Stimulated activated CD8-positive, alpha-beta memory T cell treated with anti-CD3 and anti-CD28 coated beads, Interleukin-7, amount 100 ng/mL, for 48 hours (primary cell): ENCODE results near the gene PGAP3.
A peak's percentile ranks its signal among the peaks of the same experiment; 100 is the strongest.

Experiments
- DNase-seq, 2 donors: peaks; one replicate each; pipeline ENCODE4 v3.0.0-alpha.2; 2020; ENCODE audit warnings: low read depth in 1 of 2; ENCODE audit errors: extremely low read depth in 1 of 2

Gene PGAP3

GRCh38 chr17:39624313-39624712 lies 63.5 kb downstream of the PGAP3 start:
- DNase-seq = no peak

DNA sequence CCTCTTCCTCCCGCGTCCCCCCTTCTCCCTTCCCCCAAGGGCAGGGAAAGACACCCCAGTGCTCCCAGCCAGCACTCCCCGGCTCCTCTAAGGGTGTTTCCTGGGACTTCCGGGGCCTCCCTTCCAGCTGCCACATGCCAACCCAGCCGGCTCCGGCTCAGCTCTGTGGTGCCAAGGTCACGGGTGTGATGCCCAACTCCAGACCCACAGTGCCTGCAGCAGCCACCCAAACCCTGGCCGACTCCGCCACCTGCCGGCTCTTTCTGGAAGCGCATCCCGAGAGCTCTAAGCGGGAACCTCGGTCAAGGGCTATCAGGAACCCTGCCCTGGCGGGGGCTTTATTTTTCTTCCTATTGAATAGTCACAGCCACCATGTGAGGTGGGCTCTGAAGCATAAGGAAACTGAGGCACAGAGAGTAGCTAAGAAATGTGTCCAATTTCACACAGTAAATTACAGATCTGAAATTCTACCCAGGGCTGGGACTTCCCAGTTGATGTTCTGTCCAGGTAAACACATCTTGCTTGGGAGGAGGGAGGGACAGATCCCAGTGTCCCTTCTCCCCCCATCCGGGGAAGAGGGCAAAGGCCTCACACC lies 64.4 kb downstream of the PGAP3 start:
- peak; percentile 63 to 82 for DNase-seq

- DNase-seq = peak; percentile 29 to 45
Measured at GRCh38 chr17:39622380-39623006, 65.4 kb downstream of the PGAP3 start.

- peak; percentile 66 to 72 for DNase-seq
Measured at GRCh38 chr17:39621523-39622379, 66.1 kb downstream of the PGAP3 start.
